Measurements from ENCODE around the gene RAB36.

Gene RAB36, protein sequence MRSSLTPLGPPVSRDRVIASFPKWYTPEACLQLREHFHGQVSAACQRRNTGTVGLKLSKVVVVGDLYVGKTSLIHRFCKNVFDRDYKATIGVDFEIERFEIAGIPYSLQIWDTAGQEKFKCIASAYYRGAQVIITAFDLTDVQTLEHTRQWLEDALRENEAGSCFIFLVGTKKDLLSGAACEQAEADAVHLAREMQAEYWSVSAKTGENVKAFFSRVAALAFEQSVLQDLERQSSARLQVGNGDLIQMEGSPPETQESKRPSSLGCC

DNA sequence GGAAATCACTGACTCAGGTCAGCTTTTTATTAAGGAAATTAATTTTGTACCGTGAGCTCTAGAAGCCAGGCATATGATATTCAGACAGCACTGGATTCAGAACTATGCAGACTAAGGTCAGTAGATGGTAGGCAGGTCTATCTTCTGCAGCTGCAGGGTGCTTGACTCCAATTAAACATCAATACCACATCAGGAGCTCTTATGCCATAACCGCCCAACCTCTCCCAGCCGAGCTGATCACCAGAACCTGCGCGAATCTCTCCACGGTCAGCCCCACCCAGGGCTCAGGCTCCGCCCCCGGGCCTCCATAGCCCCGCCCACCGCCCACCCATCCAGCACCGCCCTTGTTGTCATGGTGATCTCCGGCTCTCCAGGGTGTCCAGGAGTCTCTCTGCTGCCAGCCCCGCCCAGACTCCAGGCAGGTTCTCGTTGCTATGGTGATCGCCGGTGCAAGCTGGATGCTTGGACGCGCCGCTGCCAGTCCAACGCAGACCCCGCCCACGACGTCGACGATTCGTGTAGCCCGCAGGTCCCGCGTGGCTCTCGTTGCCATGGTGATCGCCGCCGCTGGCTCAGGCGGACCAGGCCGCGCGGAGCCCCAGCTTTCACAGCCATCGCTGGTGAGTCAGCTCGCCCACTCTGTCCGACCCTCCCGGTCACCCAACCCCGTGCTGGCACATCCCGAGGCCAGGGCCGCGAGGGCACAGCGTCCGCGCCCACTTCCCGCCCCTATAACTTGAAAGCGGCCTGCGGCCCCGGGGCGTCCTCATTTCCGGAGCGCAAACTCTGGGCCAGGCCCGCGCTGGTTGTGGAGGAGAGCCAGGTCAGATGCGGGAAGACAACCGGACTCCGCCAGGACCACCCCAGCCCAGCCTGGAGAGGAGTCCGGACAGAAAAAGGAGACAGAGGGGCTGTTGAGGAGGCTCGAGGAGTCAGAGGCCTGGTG lies at the start of gene RAB36:
RAB36 (plus strand) TSS at position 546 of the 946 bp plus-strand sequence. CDS start 1,140 bp downstream, outside the sequence.
- peak; percentile 89 for DNase-seq (ENCODE audit: low spot score)

DNA sequence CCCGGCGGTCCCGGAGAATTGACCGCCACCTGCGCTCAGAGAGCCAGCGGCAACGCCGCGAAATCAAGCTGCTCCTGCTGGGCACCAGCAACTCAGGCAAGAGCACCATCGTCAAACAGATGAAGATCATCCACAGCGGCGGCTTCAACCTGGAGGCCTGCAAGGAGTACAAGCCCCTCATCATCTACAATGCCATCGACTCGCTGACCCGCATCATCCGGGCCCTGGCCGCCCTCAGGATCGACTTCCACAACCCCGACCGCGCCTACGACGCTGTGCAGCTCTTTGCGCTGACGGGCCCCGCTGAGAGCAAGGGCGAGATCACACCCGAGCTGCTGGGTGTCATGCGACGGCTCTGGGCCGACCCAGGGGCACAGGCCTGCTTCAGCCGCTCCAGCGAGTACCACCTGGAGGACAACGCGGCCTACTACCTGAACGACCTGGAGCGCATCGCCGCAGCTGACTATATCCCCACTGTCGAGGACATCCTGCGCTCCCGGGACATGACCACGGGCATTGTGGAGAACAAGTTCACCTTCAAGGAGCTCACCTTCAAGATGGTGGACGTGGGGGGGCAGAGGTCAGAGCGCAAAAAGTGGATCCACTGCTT lies 49.4 kb upstream of the RAB36 start:
- no peak for DNase-seq (ENCODE audit: low spot score)

DNA sequence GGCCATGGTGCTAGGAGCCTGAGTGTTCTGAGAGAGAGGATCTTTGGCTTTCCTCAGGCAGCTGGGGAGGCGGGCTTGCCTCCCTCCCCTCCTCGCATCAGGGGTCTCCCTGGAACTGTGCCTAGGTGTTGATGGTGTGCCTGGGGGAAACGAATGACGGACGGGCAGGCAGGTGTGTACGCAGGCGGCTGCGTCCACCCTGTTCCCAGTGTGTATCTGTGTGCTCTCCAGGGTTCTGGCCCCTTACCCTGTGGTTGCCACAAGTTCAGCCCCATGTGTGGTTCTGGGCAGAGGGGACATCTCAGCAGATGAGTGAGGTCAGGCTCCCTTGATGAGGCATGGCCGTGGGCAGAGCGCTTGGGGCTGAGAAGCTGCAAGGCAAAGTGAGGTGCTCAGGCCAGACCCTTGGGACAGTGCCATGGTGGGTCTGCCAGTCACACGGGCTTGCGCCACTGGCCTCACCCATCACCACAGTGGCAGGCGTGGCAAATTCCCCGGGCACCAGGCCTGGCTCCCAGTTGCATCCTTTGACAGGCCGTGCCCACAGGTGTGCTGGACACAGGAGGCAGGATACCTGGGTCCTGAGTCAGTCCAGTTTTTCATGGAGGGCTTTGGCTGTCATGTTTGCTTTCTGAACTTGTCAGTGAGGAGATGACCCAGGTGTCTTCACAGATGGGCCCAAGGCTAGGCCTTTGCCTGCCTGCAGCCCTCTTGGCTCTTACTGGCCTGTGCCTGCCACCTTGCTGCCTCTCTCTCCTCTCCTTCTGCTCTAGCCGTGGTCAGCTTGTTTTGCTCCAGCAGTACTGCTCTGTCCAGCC lies 47.7 kb upstream of the RAB36 start:
- DNase-seq (ENCODE audit: low spot score) = no peak

DNA sequence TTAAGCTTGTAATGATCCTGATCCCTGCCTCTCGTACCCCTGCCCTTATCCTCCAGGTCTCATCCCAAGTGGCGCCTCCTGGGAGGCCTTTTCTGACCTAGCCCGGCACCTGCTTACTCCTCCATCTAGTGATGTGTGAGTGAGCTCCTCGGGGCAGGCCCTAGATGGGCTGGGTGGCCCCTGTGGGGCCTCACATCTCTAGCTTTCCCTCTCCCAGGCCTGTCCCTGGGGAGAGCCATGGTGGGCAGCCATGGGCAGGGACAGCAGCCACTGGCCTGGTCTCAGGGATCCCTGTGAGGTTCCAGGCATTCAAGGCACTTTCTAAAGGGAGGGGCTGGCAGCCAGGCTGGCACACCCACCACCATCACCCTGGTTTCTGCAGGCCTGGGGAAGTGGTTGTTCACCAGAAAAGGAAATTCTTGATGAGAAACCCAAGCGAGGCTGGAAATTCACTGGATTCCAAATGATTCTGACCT lies 47.0 kb upstream of the RAB36 start:
- no peak for DNase-seq (ENCODE audit: low spot score)

- peak; percentile 34 for DNase-seq (ENCODE audit: low spot score)
Measured at GRCh38 chr22:23098718-23099530, 46.4 kb upstream of the RAB36 start.

- no peak for DNase-seq (ENCODE audit: low spot score)
Measured at GRCh38 chr22:23099531-23099804, 45.8 kb upstream of the RAB36 start.

GRCh38 chr22:23100124-23100801 lies 45.0 kb upstream of the RAB36 start:
- no peak for DNase-seq (ENCODE audit: low spot score)

- DNase-seq (ENCODE audit: low spot score) = no peak
Measured at GRCh38 chr22:23101524-23101923, 43.8 kb upstream of the RAB36 start.

DNA sequence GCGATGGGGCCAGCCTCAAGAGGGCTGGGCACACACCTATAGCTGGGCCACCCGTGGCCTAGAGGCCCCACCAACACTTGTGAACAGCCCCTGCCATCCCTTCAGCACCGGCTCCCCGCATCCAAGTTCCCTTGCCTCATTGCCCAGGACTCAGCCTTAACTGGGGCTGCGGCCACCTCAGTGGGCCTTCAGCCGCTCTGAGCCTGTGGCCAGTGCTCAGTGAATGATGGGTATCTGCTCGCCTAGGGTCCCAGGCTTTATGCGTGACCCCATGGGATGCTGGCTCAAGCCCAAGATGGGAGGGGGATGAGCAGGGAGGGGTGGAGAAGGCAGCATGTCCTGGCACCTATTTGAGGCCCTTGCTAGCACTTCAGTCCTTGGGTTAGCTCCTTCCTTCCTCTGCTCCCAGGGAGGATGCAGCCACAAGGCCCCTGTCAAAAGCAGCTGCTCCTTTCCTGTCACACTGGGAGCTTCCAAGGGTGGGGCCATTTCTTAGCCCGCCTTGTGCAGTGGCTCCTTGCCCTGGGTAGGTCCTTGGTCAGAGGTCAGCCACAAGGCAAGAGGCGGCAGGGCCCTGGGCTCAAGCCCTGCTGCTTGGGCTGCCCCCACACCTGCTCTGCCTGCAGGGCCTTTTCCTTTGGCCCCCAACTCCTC lies 43.1 kb upstream of the RAB36 start:
- DNase-seq (ENCODE audit: low spot score) = no peak

DNA sequence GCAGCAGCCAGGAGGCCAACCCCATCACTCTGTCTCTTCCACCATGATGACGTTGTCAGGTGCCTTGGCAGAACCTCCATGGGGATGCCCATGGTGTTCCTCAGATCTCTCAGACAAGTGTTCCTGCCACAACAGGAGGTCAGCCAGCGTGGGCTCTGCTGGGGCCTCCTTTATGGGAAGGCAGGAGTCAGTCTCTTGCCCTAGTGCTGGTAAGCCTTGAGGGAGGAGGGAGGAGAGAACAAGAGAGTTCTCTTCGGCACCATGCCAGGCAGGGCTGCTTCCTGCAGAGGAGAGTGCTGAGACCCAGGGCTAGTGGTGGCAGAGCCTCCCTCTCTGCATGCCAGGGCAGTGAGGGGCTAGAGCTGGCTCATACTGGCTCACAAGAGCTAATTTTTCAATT lies 42.5 kb upstream of the RAB36 start:
- DNase-seq (ENCODE audit: low spot score) = no peak

DNA sequence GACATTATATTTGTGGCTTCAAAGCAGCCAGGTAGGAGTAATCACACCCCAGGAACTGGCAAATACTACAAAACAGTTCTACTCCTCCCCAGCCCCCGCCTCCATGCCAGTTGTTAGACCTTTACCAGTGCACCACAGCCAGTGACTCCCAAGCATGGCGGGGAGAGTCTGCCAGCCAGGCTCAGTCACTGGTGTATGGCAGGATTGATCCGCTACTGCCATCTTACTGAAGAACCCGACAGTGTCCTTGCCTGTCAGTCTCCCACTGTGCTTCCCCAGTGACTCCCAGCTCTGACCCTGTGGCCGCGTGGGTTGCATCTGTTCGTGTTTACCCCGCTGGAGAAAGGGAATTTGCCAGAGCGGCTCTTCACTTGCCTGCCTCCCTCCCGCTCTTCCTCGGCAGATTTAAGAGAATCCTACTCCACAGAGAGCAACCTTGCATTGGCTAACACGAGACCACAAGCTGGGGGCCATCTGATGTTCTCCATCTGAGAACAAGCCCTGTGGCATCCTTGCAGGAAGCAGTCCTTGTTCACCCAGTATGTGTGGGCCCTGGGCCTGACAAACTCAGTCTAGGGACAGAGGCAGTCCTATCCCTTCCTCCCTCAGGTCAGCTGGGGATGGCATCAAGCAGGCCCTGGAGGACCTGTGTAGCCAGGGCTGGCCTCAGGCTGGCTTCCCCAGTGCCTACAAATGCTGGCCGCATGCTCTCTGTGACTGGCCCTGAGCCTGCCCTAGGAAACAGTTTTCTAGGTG lies 41.9 kb upstream of the RAB36 start:
- no peak for DNase-seq (ENCODE audit: low spot score)

DNA sequence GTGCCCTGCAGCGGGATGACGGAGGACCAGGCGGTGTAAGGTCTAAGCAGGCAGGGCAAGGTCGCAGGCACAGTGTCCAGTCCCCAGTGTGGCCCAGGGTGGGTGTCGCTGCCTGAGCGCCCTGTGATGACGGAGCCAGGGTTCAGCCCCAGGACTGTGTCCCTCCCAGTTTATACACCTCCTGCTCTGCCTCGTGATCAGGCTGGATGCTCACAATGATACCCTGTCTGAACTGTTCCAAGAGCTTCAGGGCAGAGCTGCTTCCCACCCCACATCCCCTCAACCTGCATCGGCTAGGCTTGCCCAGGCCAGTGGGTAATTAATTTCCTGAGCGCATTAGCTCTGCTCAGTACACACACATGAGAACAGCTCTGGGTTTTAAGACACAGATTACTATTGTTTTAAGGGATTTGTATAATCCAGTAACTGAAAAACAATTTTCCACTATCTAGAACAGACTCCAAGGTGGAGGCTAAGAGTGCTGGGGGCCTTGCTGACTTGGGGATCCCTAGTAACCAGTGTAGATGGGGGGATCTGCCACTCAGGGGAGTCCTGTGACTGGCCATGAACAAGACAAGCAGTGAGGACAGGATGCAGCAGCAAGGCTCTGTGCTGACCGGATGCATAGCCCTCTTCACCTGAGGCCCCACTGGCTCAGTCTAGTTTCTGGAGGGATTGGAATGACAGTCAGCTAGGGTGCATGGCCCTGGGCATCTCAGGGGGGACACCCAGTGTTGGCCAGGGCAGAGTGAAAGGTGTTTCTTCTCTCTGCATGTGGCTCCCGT lies 40.9 kb upstream of the RAB36 start:
- DNase-seq (ENCODE audit: low spot score) = no peak

DNA sequence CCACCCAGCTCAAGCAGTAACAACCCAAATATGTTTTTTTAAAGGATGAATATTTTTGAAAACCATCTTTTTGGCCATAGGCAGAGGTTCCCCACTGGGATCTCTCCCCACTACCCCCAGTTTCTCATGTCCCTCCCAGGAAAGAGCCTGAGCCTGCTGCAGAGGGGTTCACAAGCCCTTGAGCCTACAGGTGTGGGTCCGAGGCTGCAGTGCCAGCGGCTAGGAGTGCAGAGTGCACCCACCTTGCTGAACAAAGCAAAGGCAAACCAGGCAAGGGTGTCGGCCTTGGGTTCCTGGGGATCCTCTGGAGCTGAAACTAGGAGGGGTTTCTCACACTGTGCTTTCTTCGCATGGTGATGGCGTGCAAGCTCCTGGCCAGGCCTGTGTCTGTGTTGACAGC lies 40.0 kb upstream of the RAB36 start:
- DNase-seq (ENCODE audit: low spot score) = no peak

- no peak for DNase-seq (ENCODE audit: low spot score)
Measured at GRCh38 chr22:23105919-23106318, 39.4 kb upstream of the RAB36 start.

GRCh38 chr22:23106344-23106743 lies 38.9 kb upstream of the RAB36 start:
- peak; percentile 40 for DNase-seq (ENCODE audit: low spot score)

- peak; percentile 73 for DNase-seq (ENCODE audit: low spot score)
Measured at GRCh38 chr22:23106906-23107367, 38.3 kb upstream of the RAB36 start.

GRCh38 chr22:23107487-23108248 lies 37.6 kb upstream of the RAB36 start:
- DNase-seq (ENCODE audit: low spot score) = no peak

All from hematopoietic multipotent progenitor cell treated with erythropoietin and hydrocortisone succinate and interleukin-3 and kit ligand, for 17 days (in vitro differentiated cells).